ENCODE data around the gene MRPL22. TPM values are rescaled to one million over a fixed set of nuclear protein-coding genes. Genes with fewer than 3 reads are reported as not detected.
"Not testable (repeated sequence)": the region's sequence is repeated elsewhere in the genome, so short reads cannot be mapped to it uniquely, and the experiment has no call there.

MRPL22 gene
- total RNA-seq, 1 experiment from 2014 or later, result 77.2 TPM

DNA sequence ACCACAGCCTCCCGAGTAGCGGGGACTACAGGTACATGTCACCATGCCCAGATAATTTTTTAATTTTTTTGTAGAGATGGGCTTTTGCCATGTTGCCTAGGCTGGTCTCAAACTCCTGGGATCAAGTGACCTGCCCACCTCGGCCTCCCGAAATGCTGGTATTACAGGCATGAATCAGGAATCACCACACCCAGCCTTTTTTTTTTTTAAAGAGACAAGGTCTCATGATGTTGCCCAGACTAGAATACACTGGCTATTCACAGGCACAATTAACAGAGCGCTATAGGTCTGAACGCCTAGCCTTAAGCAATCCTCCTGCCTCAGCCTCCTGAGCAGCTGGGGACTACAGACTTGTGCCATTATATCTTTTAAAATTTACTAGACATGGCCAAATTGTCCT lies 39.0 kb upstream of the MRPL22 start:
- Histone ChIP-seq H4K5ac (ENCODE audit: insufficient read length, low read depth, low read length) (no peak overlapping the region), H3T11ph (ENCODE audit: low read length) (no peak overlapping the region), H2BK5ac (ENCODE audit: insufficient read length, low read length) (no peak overlapping the region), H3K14ac (ENCODE audit: insufficient read depth, low read length) (no peak overlapping the region), H2BK15ac (ENCODE audit: low read depth, low read length) (no peak overlapping the region), H3K9ac (ENCODE audit: extremely low read depth, insufficient read length, low read length) (no peak overlapping the region), H2BK120ac (ENCODE audit: low read depth, low read length, poor library complexity, severe bottlenecking) (no peak overlapping the region), H3K56ac (ENCODE audit: insufficient read length, low read depth, low read length) (no peak overlapping the region), H4K20me1 (ENCODE audit: control insufficient read depth, insufficient read depth, insufficient read length) (no peaks in the 10 kb centered on the region), H2AK5ac (ENCODE audit: insufficient read length, low read length) (no peak overlapping the region), H2BK12ac (ENCODE audit: insufficient read length, low read depth, low read length) (no peak overlapping the region), H3K18ac (ENCODE audit: insufficient read length, low read depth, low read length) (no peak overlapping the region), H3K79me1 (ENCODE audit: insufficient read depth, low read depth, low read length, poor library complexity, severe bottlenecking) (no peaks in the 10 kb centered on the region), H2BK20ac (ENCODE audit: low read depth, low read length, poor library complexity, severe bottlenecking) (no peak overlapping the region), H3K9me3 (ENCODE audit: control insufficient read depth, low read depth, low read length) (no peaks in the 10 kb centered on the region), H4K8ac (replicated peaks; ENCODE audit: insufficient read length, low read depth, low read length) (no peak overlapping the region), H3K79me2 (ENCODE audit: insufficient read depth, low read length) (no peaks in the 10 kb centered on the region), H3K27ac (ENCODE audit: insufficient read length, low read depth, low read length) (no peak overlapping the region), H3K23ac (ENCODE audit: insufficient read length, low read depth, low read length) (no peak overlapping the region), H3K4ac (ENCODE audit: low read depth, low read length) (no peak overlapping the region), H3K27me3 (ENCODE audit: insufficient read depth, low read length) (no peaks in the 10 kb centered on the region), H3K4me1 (ENCODE audit: insufficient read depth, low read length) (no peaks in the 10 kb centered on the region), H2AFZ (ENCODE audit: low read length) (no peak overlapping the region), H4K91ac (ENCODE audit: insufficient read length, low read depth, low read length) (no peak overlapping the region), H3K23me2 (ENCODE audit: insufficient read length, low read depth, low read length, poor library complexity, severe bottlenecking) (no peaks in the 10 kb centered on the region), H3K4me2 (ENCODE audit: insufficient read depth, insufficient read length, low read length) (no peak overlapping the region)
- no peaks in the 10 kb centered on the region for H3K4me1 Mint-ChIP-seq
- TF ChIP-seq CTCF (conservative IDR thresholded peaks at IDR 0.05), result no peak
- H3K9me3 Mint-ChIP-seq, result no peaks in the 10 kb centered on the region
- H3K4me3 Mint-ChIP-seq, result no peak overlapping the region
- no peak overlapping the region for H3K27ac Mint-ChIP-seq
- peaks cover 37 to 92% (median 68%) of the 10 kb centered on the region in 3 experiments; a peak in 6 of 7 replicates for H3K36me3 Mint-ChIP-seq (ENCODE audit: insufficient read depth in 1 of 3, low read depth in 3 of 3)
- H3K27me3 Mint-ChIP-seq (ENCODE audit: low read depth), result no peaks in the 10 kb centered on the region
- no peak for DNase-seq
- no CpG with 5 or more reads among the region's 6 CpGs for whole genome bisulfite sequencing (ENCODE audit: extremely low coverage, insufficient read length, low lambda C conversion rate)

GRCh38 chr5:154905601-154906000 lies 35.3 kb upstream of the MRPL22 start:
- not testable (repeated sequence) for H3T11ph ChIP-seq (ENCODE audit: low read length); H4K8ac ChIP-seq (replicated peaks; ENCODE audit: insufficient read length, low read depth, low read length); H2AFZ ChIP-seq (ENCODE audit: low read length); H3K27me3 ChIP-seq (ENCODE audit: insufficient read depth, low read length); H3K27me3 Mint-ChIP-seq (ENCODE audit: low read depth); H3K4me1 Mint-ChIP-seq; H2BK15ac ChIP-seq (ENCODE audit: low read depth, low read length); H3K14ac ChIP-seq (ENCODE audit: insufficient read depth, low read length); H3K79me2 ChIP-seq (ENCODE audit: insufficient read depth, low read length); H3K18ac ChIP-seq (ENCODE audit: insufficient read length, low read depth, low read length); H2AK5ac ChIP-seq (ENCODE audit: insufficient read length, low read length); H3K23me2 ChIP-seq (ENCODE audit: insufficient read length, low read depth, low read length, poor library complexity, severe bottlenecking); H3K4ac ChIP-seq (ENCODE audit: low read depth, low read length); H4K5ac ChIP-seq (ENCODE audit: insufficient read length, low read depth, low read length); H2BK20ac ChIP-seq (ENCODE audit: low read depth, low read length, poor library complexity, severe bottlenecking); H4K20me1 ChIP-seq (ENCODE audit: control insufficient read depth, insufficient read depth, insufficient read length); H3K4me3 Mint-ChIP-seq; H3K9me3 ChIP-seq (ENCODE audit: control insufficient read depth, low read depth, low read length); H4K91ac ChIP-seq (ENCODE audit: insufficient read length, low read depth, low read length); H2BK12ac ChIP-seq (ENCODE audit: insufficient read length, low read depth, low read length); H3K27ac Mint-ChIP-seq; H3K9ac ChIP-seq (ENCODE audit: extremely low read depth, insufficient read length, low read length); H3K27ac ChIP-seq (ENCODE audit: insufficient read length, low read depth, low read length); H3K79me1 ChIP-seq (ENCODE audit: insufficient read depth, low read depth, low read length, poor library complexity, severe bottlenecking); H3K4me2 ChIP-seq (ENCODE audit: insufficient read depth, insufficient read length, low read length); H3K4me1 ChIP-seq (ENCODE audit: insufficient read depth, low read length); H2BK120ac ChIP-seq (ENCODE audit: low read depth, low read length, poor library complexity, severe bottlenecking); DNase-seq; H3K23ac ChIP-seq (ENCODE audit: insufficient read length, low read depth, low read length); H3K9me3 Mint-ChIP-seq; H2BK5ac ChIP-seq (ENCODE audit: insufficient read length, low read length); H3K56ac ChIP-seq (ENCODE audit: insufficient read length, low read depth, low read length)
- no CpG with 5 or more reads among the region's 7 CpGs for WGBS (ENCODE audit: extremely low coverage, insufficient read length, low lambda C conversion rate)
- peaks cover 30 to 92% (median 64%) of the 10 kb centered on the region in 3 experiments; a peak in 6 of 7 replicates for H3K36me3 Mint-ChIP-seq (ENCODE audit: insufficient read depth in 1 of 3, low read depth in 3 of 3)
